Measurements from ENCODE around the gene NEMP2. TPM values are rescaled to one million over a fixed set of nuclear protein-coding genes. Genes with fewer than 3 reads are reported as not detected.

Gene NEMP2
- total RNA-seq, 4 donors from 2014 or later, result 2.6 to 10.5 (median 5.3) TPM

DNA sequence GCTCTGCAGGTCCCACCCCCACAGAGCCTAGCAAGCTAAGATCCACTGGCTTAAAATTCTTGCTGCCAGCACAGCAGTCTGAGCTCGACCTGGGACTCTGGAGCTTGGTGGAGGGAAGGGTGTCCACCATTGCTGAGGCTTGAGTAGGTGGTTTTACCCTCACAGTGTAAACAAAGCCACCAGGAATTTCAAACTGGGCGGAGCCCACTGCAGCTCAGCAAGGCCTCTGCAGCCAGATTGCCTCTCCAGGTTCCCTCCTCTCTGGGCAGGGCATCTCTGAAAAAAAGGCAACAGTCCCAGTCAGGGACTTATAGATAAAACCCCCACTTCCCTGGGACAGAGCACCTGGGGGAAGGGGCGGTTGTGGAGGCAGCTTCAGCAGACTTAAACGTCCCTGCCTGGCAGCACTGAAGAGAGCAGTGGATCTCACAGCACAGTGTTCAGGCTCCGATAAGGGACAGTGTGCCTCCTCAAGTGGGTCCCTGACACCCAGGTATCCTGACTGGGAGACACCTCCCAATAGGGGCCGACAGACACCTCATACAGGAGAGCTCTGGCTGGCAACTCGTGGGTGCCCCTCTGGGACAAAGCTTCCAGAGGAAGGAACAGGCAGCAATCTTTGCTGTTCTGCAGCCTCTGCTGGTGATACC is 20.0 kb upstream of the NEMP2 start:
- TF ChIP-seq, protein P1, sequence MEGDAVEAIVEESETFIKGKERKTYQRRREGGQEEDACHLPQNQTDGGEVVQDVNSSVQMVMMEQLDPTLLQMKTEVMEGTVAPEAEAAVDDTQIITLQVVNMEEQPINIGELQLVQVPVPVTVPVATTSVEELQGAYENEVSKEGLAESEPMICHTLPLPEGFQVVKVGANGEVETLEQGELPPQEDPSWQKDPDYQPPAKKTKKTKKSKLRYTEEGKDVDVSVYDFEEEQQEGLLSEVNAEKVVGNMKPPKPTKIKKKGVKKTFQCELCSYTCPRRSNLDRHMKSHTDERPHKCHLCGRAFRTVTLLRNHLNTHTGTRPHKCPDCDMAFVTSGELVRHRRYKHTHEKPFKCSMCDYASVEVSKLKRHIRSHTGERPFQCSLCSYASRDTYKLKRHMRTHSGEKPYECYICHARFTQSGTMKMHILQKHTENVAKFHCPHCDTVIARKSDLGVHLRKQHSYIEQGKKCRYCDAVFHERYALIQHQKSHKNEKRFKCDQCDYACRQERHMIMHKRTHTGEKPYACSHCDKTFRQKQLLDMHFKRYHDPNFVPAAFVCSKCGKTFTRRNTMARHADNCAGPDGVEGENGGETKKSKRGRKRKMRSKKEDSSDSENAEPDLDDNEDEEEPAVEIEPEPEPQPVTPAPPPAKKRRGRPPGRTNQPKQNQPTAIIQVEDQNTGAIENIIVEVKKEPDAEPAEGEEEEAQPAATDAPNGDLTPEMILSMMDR (IDR thresholded peaks at IDR 0.05), result no peak
- DNase-seq (ENCODE audit: low spot score) (no peak), ATAC-seq (ENCODE audit: low FRiP score) (no peak)

DNA sequence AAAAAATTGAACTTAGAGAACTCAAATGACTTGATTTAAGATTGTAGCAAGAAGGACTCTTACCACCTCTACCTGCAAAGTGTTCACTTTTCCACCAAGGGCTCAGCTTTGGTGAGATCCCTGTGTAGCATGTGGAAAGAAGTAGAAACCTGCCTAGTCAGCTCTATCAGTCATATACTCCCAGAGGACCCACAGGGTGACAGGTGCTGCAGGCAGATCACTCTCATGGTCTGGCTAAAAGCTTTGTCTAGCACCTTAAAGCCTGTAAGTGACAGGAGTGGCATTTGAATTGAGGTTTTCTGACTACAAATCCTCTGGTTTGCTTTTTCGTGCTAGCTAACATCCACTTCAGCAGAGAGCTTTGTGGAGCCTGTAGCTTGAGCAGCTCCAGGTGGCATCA is 18.7 kb upstream of the NEMP2 start:
- ATAC-seq (ENCODE audit: low FRiP score), result no peak
- TF ChIP-seq, protein P1 (IDR thresholded peaks at IDR 0.05), result no peak

DNA sequence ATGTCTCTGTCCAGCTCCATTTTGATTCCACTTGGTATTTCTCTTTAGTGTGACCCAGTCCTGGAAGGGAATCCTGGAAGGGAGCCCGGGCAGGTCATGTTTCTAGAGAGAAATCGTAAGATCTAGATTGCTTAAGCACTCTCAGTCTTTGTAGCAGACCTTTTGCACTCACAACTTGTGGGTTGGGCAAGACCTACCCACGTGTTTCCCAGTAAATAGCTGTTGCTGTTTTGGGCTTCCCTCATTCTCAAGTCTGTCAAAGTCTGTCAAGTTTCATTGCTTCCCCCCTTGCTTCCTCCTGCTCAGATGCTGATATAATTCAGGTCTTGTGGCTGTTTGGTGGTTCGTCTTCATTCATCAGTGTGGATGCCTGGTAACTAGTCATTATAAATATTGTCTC is 17.4 kb upstream of the NEMP2 start:
- TF ChIP-seq, protein P1 (IDR thresholded peaks at IDR 0.05), result no peak
- ATAC-seq (ENCODE audit: low FRiP score) (no peak), DNase-seq (ENCODE audit: low spot score) (no peak)

More for the DNA sequence above, 18.7 kb upstream of the NEMP2 start:
- no peak for DNase-seq (ENCODE audit: low spot score)

DNA sequence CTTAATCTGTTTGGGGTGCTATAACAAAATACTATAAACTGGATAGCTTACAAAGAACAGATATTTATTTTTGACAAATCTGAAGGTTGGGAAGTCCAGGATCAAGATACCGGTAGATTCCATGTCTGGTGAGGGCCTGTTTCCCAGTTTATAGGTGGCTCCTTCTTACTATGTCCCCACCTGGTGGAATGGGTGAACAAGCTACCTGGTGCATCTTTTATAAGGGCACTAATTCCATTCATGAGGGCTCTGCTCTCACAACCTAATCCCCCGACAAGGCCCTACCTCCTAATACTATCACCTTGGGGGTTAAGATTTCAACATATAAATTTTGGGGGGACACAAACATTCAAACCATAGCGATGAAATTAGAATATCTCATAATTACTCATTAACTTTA is 15.6 kb upstream of the NEMP2 start:
- DNase-seq (ENCODE audit: low spot score), result no peak
- TF ChIP-seq, protein P1 (IDR thresholded peaks at IDR 0.05), result no peak
- ATAC-seq (ENCODE audit: low FRiP score), result no peak

DNA sequence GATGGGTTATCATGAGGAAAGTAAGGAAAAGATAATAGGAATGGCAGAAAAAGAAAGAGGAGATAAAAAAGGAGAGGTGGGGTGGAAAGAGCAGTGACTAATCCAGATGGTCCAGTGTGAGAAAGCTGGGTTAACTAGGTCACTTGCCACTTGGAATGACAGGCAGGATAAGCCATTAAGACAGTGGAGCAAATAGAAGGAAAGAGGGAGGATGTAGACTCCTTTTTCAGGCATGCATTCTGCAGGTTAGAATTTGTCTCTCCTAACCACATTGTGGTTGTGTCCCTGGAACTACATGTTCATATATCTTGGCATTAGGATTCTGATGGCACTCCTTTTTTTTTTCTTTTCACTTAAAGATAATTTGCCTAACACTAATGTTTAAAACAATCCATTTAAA is 13.4 kb upstream of the NEMP2 start:
- ATAC-seq (ENCODE audit: low FRiP score), result no peak
- TF ChIP-seq, protein P1 (IDR thresholded peaks at IDR 0.05), result no peak
- no peak for DNase-seq (ENCODE audit: low spot score)

DNA sequence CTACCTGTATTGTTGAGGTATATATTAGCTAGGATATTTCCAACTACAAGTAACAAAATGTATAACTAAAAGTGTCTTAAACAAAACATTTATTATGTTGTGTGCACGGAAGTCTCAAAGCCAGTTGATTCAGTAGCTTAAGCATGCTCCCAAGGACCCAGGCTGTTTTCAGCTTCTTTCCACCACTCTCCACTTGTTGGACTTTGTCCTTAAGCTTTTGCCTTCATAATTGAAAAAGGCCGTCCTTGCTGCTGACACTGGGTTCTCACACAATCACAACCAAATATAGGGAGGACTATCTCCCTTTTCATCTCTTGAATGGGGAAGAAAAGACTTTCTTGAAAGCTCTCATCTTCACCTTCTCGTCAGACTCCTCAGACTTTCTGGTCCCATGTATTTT is 12.2 kb upstream of the NEMP2 start:
- ATAC-seq (ENCODE audit: low FRiP score), result no peak
- TF ChIP-seq, protein P1 (IDR thresholded peaks at IDR 0.05), result no peak

More for the DNA sequence above, 12.2 kb upstream of the NEMP2 start:
- DNase-seq (ENCODE audit: low spot score), result no peak
